ENCODE results near the gene RASAL1.

GRCh38 chr12:113154351-113154973 is 18.9 kb upstream of the RASAL1 start:
- TF ChIP-seq CTCF (IDR thresholded peaks at IDR 0.05) (no peak), POLR2A (IDR thresholded peaks at IDR 0.05) (no peak)

All from heart left ventricle (tissue), 13 donors.